22Rv1 (cell line): ENCODE data around the gene SELPLG.

ENCODE experiments used
- ZFX ChIP-seq: fragments of 450-650 bp; IDR thresholded peaks from 2 replicates; pipeline ENCODE4 v1.6.1; 2017; ENCODE audit warnings: antibody characterized with exemption, borderline replicate concordance
- TF ChIP-seq, protein P1 (sequence below): fragments of 450-650 bp; IDR thresholded peaks from 2 replicates; pipeline ENCODE4 v1.5.1; 2017; ENCODE audit warnings: mild to moderate bottlenecking

DNA sequence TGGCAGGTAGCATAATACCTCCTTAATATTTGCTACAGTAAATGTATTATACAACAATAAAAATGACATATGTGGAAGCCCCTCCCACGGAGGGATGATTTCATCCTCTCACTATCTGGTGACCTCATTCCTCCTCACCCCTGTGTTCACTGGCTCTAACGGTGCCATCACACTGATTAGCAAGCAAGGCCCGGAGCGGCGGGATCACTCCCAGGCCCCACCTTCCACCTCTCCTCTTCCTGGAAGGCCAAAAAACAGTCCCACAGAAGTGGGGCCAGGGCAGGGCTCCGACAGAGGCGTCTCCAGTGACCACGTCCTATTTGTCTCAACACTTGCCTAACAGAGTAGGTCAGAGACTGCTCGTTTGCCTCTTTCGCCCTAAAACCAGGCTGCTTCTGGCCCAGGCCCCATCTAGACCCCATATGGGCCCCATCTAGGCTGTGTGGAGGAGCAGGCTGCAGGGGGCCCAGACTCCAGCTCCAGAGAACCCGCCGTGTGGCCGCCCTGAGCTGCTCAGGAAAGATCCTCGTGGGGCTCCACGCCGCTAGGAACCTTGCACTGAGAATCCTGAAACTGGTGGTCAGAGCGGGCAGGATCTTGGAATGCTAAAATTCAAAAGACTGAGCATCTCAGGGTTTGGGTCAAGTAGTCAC lies 3.7 kb downstream of the SELPLG start:
- TF ChIP-seq, protein P1, sequence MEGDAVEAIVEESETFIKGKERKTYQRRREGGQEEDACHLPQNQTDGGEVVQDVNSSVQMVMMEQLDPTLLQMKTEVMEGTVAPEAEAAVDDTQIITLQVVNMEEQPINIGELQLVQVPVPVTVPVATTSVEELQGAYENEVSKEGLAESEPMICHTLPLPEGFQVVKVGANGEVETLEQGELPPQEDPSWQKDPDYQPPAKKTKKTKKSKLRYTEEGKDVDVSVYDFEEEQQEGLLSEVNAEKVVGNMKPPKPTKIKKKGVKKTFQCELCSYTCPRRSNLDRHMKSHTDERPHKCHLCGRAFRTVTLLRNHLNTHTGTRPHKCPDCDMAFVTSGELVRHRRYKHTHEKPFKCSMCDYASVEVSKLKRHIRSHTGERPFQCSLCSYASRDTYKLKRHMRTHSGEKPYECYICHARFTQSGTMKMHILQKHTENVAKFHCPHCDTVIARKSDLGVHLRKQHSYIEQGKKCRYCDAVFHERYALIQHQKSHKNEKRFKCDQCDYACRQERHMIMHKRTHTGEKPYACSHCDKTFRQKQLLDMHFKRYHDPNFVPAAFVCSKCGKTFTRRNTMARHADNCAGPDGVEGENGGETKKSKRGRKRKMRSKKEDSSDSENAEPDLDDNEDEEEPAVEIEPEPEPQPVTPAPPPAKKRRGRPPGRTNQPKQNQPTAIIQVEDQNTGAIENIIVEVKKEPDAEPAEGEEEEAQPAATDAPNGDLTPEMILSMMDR: no peak
- no peak for TF ChIP-seq ZFX
